PC-9 (cell line): ENCODE measurements around the gene MED19. TPM values are rescaled to one million over a fixed set of nuclear protein-coding genes. Genes with fewer than 3 reads are reported as not detected.

Experiments used
- Bru-seq: library from RNA; stranded (reverse); fragments of 400-500 nt; gene quantifications from one replicate; lab custom pipeline; 2021; lab: Mats Ljungman, UMichigan
- BruChase-seq, 2 experiments: library from RNA; stranded (reverse); fragments of 400-500 nt; gene quantifications; one replicate each; lab custom pipeline; 2021; lab: Mats Ljungman, UMichigan
- BruUV-seq: library from RNA; stranded (reverse); fragments of 400-500 nt; replicated peaks from 2 replicates; lab custom pipeline; 2021; lab: Mats Ljungman, UMichigan
- CTCF ChIA-PET: fragments of 300-600 bp; sonication (Branson Sonifier 250); formaldehyde crosslinking; loops from one replicate; lab custom pipeline; 2022; ENCODE audit warnings: antibody characterized with exemption; lab: Charles Lee
- POLR2A ChIA-PET: fragments of 300-600 bp; sonication (Branson Sonifier 250); formaldehyde crosslinking; loops from one replicate; lab custom pipeline; 2022; ENCODE audit warnings: antibody characterized with exemption; ENCODE audit not compliant: unreplicated experiment; lab: Charles Lee
- DNase-seq, 2 experiments: peaks; one replicate each; pipeline versions ENCODE4 v3.0.0 to v3.0.0-alpha.2; 2015 to 2022; ENCODE audit warnings: mixed read lengths in 1 of 2
- H2AFZ ChIP-seq: fragments of 200-600 bp; sonication (generic); 2 replicates; pipeline ENCODE4 v1.8.1; 2017; ENCODE audit warnings: antibody characterized with exemption
- H3F3A ChIP-seq: fragments of 200-600 bp; sonication (generic); 2 replicates; pipeline ENCODE4 v1.8.1; 2017; ENCODE audit warnings: antibody characterized with exemption, mild to moderate bottlenecking, low read depth; ENCODE audit not compliant: insufficient read depth
- H3K27ac ChIP-seq: fragments of 200-600 bp; sonication (generic); 2 replicates; pipeline ENCODE4 v1.6.1; 2016; ENCODE audit warnings: mixed run types
- H3K27me3 ChIP-seq: fragments of 200-600 bp; sonication (generic); 2 replicates; pipeline ENCODE4 v1.6.1; 2016; ENCODE audit warnings: low read depth, mixed run types; ENCODE audit not compliant: insufficient read depth
- H3K36me3 ChIP-seq: fragments of 200-600 bp; sonication (generic); 2 replicates; pipeline ENCODE4 v1.6.1; 2016; ENCODE audit warnings: low read depth, mixed run types
- H3K4me1 ChIP-seq: fragments of 200-600 bp; sonication (generic); replicated peaks from 2 replicates; pipeline ENCODE4 v1.6.1; 2016; ENCODE audit warnings: mixed run types; ENCODE audit not compliant: insufficient read depth
- H3K4me2 ChIP-seq: fragments of 200-600 bp; sonication (generic); 2 replicates; pipeline ENCODE4 v1.6.1; 2017; ENCODE audit warnings: mixed run types
- H3K4me3 ChIP-seq: fragments of 200-600 bp; sonication (generic); 2 replicates; pipeline ENCODE4 v1.6.1; 2016; ENCODE audit warnings: mixed run types
- H3K79me2 ChIP-seq: fragments of 200-600 bp; sonication (generic); 2 replicates; pipeline ENCODE4 v1.6.1; 2017; ENCODE audit warnings: low read depth, mixed run types
- H3K9me2 ChIP-seq: fragments of 200-600 bp; sonication (generic); 2 replicates; pipeline ENCODE4 v1.8.1; 2017; ENCODE audit warnings: mild to moderate bottlenecking; ENCODE audit not compliant: insufficient read depth
- H3K9me3 ChIP-seq: fragments of 200-600 bp; sonication (generic); 2 replicates; pipeline ENCODE4 v1.8.1; 2016; ENCODE audit warnings: low read depth; ENCODE audit not compliant: insufficient read depth
- H4K20me1 ChIP-seq: fragments of 200-600 bp; sonication (generic); 2 replicates; pipeline ENCODE4 v1.8.1; 2017; ENCODE audit not compliant: insufficient read depth
- CTCF ChIP-seq: fragments of 200-600 bp; sonication (generic); conservative IDR thresholded peaks from 2 replicates; pipeline ENCODE4 v1.6.1; 2017; ENCODE audit warnings: mixed run types, antibody characterized with exemption, mild to moderate bottlenecking, moderate library complexity
- EZH2 ChIP-seq: fragments of 200-600 bp; sonication (generic); IDR thresholded peaks from 2 replicates; pipeline ENCODE4 v1.8.0; 2017; ENCODE audit warnings: antibody characterized with exemption, low read depth
- intact Hi-C: fragments of 100-400 bp; cut with micrococcal nuclease; formaldehyde crosslinking; loops from one replicate; pipeline ENCODE4 v1.10.0; 2022; ENCODE audit not compliant: unreplicated experiment
- long read RNA-seq: library from polyadenylated mRNA; stranded (forward); transcript quantifications from one replicate; pipeline ENCODE4 v2.0.0, GENCODE V29; 2022
- total RNA-seq: library from RNA; stranded (reverse); gene quantifications from 2 replicates; pipeline ENCODE4 v1.2.3, GENCODE V29; 2021

MED19 gene
- total RNA-seq (25.3 and 26.9 TPM in 2 replicates), Bru-seq, nascent RNA (percentile 84 among the genes with signal in this experiment), BruChase-seq, experiment 1, labeled RNA remaining after a 2-hour chase (percentile 75 among the genes with signal in this experiment), BruChase-seq, experiment 2, labeled RNA remaining after a 6-hour chase (percentile 85 among the genes with signal in this experiment)
- long read RNA-seq, transcript MED19-202 (5 exons, 1,203 nt), result major isoform, 132 of 152 reads
- long read RNA-seq, partial matches to known transcripts, result 3 of 152 reads
- long read RNA-seq, other reads (novel, unspliced or antisense), result 10 of 152 reads

- peaks cover 57% of the 10 kb centered on the region for H3K79me2 ChIP-seq
These were observed at the start of gene MED19 for GRCh38 chr11:57711414-57712255. TSS of gene MED19 (minus strand) at chr11:57712215. CDS start at chr11:57712179, 36 bp downstream.

GRCh38 chr11:57758174-57758573 lies 46.2 kb upstream of the MED19 start:
- no TSS peak for BruUV-seq
- Histone ChIP-seq H3K36me3 (0 out of 2 replicates have a peak, but pooled peaks cover 4% of the 10 kb centered on the region), H3K27me3 (no peaks in the 10 kb centered on the region), H3K4me2 (no peak overlapping the region), H3K4me3 (no peak overlapping the region), H3K9me2 (no peaks in the 10 kb centered on the region), H3K4me1 (0 out of 2 replicates have a peak, but pooled peaks cover 4% of the 10 kb centered on the region), H4K20me1 (peaks cover 7% of the 10 kb centered on the region; the same call in 1 of the 2 replicates), H2AFZ (no peak overlapping the region), H3F3A (peaks cover 22% of the 10 kb centered on the region), H3K79me2 (peaks cover 15% of the 10 kb centered on the region), H3K27ac (no peak overlapping the region), H3K9me3 (no peaks in the 10 kb centered on the region)
- ChIA-PET CTCF (interaction anchor here (0.5 kb wide), 1 partner anchor 40 kb away, joined by 5 read pairs; no protein-coding TSS in a partner anchor), POLR2A (no interaction called here)
- intact Hi-C loops, result no loop called here
- no peak for DNase-seq
- TF ChIP-seq EZH2, result no peak
- no peak for TF ChIP-seq CTCF

More at GRCh38 chr11:57711414-57712255, at the start of gene MED19:
- Histone ChIP-seq H3F3A (peaks cover 23% of the 10 kb centered on the region; the same call in 1 of the 2 replicates), H2AFZ (peak within 1 kb of the TSS; percentile 84), H3K4me2 (peak within 1 kb of the TSS; percentile 99), H3K27ac (peak within 1 kb of the TSS; percentile 75), H3K9me3 (no peaks in the 10 kb centered on the region), H3K4me3 (peak within 1 kb of the TSS; percentile 97), H3K27me3 (no peaks in the 10 kb centered on the region), H3K36me3 (0 out of 2 replicates have a peak, but pooled peaks cover 9% of the 10 kb centered on the region), H4K20me1 (peaks cover 16% of the 10 kb centered on the region; the same call in 1 of the 2 replicates), H3K4me1 (peaks cover 25% of the 10 kb centered on the region), H3K9me2 (no peaks in the 10 kb centered on the region)
- CTCF ChIA-PET, result interaction anchor here (0.6 to 1.2 kb wide), 4 partner anchors 68 to 89 kb away, joined by 6 to 9 read pairs (median 7); no protein-coding TSS in a partner anchor
- DNase-seq, result peak; percentile 97 to 99
- TSS peak; percentile 57 for BruUV-seq
- intact Hi-C loops, result loop anchor here (1.0 to 2.0 kb wide), 7 partner anchors 22 to 867 kb away; partner anchors contain the start of genes CTNND1, SELENOH and TIMM10
- POLR2A ChIA-PET, result interaction anchor here (0.6 to 1.1 kb wide), 15 partner anchors 10 to 1969 kb away, joined by 3 to 25 read pairs (median 4); partner anchors contain the start of gene SELENOH
- TF ChIP-seq CTCF (no peak), EZH2 (no peak)

- no peaks in the 10 kb centered on the region for H3K9me2 ChIP-seq
- peaks cover 19% of the 10 kb centered on the region for H3F3A ChIP-seq
- H3K4me1 ChIP-seq, result no peaks in the 10 kb centered on the region; the same call in 1 of the 2 replicates
- no peak overlapping the region for H3K27ac ChIP-seq
- H3K4me3 ChIP-seq, result no peak overlapping the region
- no peak overlapping the region for H3K4me2 ChIP-seq
- ChIA-PET POLR2A (no interaction called here), CTCF (no interaction called here)
- no TSS peak for BruUV-seq
- H3K9me3 ChIP-seq, result no peaks in the 10 kb centered on the region
- H2AFZ ChIP-seq, result no peak overlapping the region
- DNase-seq, result no peak
- TF ChIP-seq EZH2 (no peak), CTCF (no peak)
- no peaks in the 10 kb centered on the region for H3K27me3 ChIP-seq
- intact Hi-C loops, result no loop called here
- no peaks in the 10 kb centered on the region for H3K36me3 ChIP-seq
- no peaks in the 10 kb centered on the region for H3K79me2 ChIP-seq
- H4K20me1 ChIP-seq, result no peaks in the 10 kb centered on the region
These were observed 40.9 kb upstream of the MED19 start for GRCh38 chr11:57752954-57753353.
